Measurements from ENCODE around the gene OR1E2.
"Not testable (repeated sequence)": the region's sequence is repeated elsewhere in the genome, so short reads cannot be mapped to it uniquely, and the experiment has no call there.

The OR1E2 gene

GRCh38 chr17:3433741-3434140 is at the start of gene OR1E2:
OR1E2 (minus strand) TSS chr17:3433841; CDS start chr17:3433841, 0 bp downstream.
- DNase-seq: no peak

- no peak for DNase-seq
Observed at GRCh38 chr17:3482852-3483251, 49.2 kb upstream of the OR1E2 start.

GRCh38 chr17:3479988-3480387 is 46.3 kb upstream of the OR1E2 start:
- DNase-seq: no peak

GRCh38 chr17:3475812-3476610 is 42.4 kb upstream of the OR1E2 start, which contains the start of gene ASPA:
ASPA (plus strand) TSS chr17:3475997; CDS start chr17:3476160, 163 bp downstream.
- no peak for DNase-seq

GRCh38 chr17:3475251-3475685 is 41.6 kb upstream of the OR1E2 start:
- no peak for DNase-seq

- DNase-seq: no peak
Observed at GRCh38 chr17:3474212-3474611, 40.6 kb upstream of the OR1E2 start.

- no peak for DNase-seq
Observed at GRCh38 chr17:3472137-3472536, 38.5 kb upstream of the OR1E2 start.

GRCh38 chr17:3471599-3471998 is 38.0 kb upstream of the OR1E2 start, which contains the start of gene SPATA22:
SPATA22 (minus strand) TSS chr17:3471819; CDS start chr17:3469325, 2,494 bp downstream.
- DNase-seq: no peak

GRCh38 chr17:3469529-3469928 is 35.9 kb upstream of the OR1E2 start:
- no peak for DNase-seq

GRCh38 chr17:3466355-3466754 is 32.7 kb upstream of the OR1E2 start:
- not testable (repeated sequence) for DNase-seq

- DNase-seq: no peak
Observed at GRCh38 chr17:3448059-3448665, 14.5 kb upstream of the OR1E2 start.

GRCh38 chr17:3447625-3448024 is 14.0 kb upstream of the OR1E2 start:
- DNase-seq: no peak

- no peak for DNase-seq
Observed at GRCh38 chr17:3440451-3440850, 6.8 kb upstream of the OR1E2 start.

GRCh38 chr17:3438368-3438767 is 4.7 kb upstream of the OR1E2 start:
- no peak for DNase-seq

GRCh38 chr17:3433215-3433614 is 426 bp downstream of the OR1E2 start:
- not testable (repeated sequence) for DNase-seq

- DNase-seq: no peak
Observed at GRCh38 chr17:3418222-3418621, 15.4 kb downstream of the OR1E2 start.

- no peak for DNase-seq
Observed at GRCh38 chr17:3415610-3416009, 18.0 kb downstream of the OR1E2 start.

- not testable (repeated sequence) for DNase-seq
Observed at GRCh38 chr17:3412216-3412615, 21.4 kb downstream of the OR1E2 start.

GRCh38 chr17:3411070-3411469 is 22.6 kb downstream of the OR1E2 start, which contains the start of gene OR3A3:
OR3A3 (plus strand) TSS chr17:3411370.
- DNase-seq: no peak

GRCh38 chr17:3403856-3404255 is 29.8 kb downstream of the OR1E2 start:
- DNase-seq: not testable (repeated sequence)

- no peak for DNase-seq
Observed at GRCh38 chr17:3401786-3402185, 31.9 kb downstream of the OR1E2 start.

GRCh38 chr17:3400055-3400454 is 33.6 kb downstream of the OR1E2 start:
- DNase-seq: no peak

GRCh38 chr17:3398310-3398709 is 35.3 kb downstream of the OR1E2 start, which contains the start of gene OR1E1:
OR1E1 (minus strand) TSS chr17:3398410; CDS start chr17:3398410, 0 bp downstream.
- DNase-seq: no peak

GRCh38 chr17:3397801-3398200 is 35.8 kb downstream of the OR1E2 start:
- DNase-seq: not testable (repeated sequence)

Measured in activated T-cell treated with anti-CD3 and anti-CD28 coated beads, Interleukin-2, amount 50 U/mL, for 1 hour (primary cell).